Caco-2 (cell line): ENCODE results near the gene UBE2D3. TPM values are rescaled to one million over a fixed set of nuclear protein-coding genes. Genes with fewer than 3 reads are reported as not detected.
A peak's percentile ranks its signal among the peaks of the same experiment; 100 is the strongest.

Experiments used
- BruUV-seq: library from RNA; stranded (reverse); fragments of 400-500 nt; replicated peaks from 2 replicates; lab custom pipeline; 2021; lab: Mats Ljungman, UMichigan
- CTCF ChIA-PET: fragments of 300-600 bp; sonication (Branson Sonifier 250); formaldehyde crosslinking; loops from one replicate; lab custom pipeline; 2022; ENCODE audit warnings: antibody characterized with exemption; lab: Charles Lee
- POLR2A ChIA-PET: fragments of 300-600 bp; sonication (Branson Sonifier 250); formaldehyde crosslinking; loops from one replicate; lab custom pipeline; 2022; ENCODE audit warnings: antibody characterized with exemption; lab: Charles Lee
- DNase-seq, 2 experiments: peaks; one replicate each; pipeline versions ENCODE4 v3.0.0 to v3.0.0-alpha.2; 2020 to 2022
- H3K27me3 ChIP-seq: replicated peaks from 2 replicates; pipeline ENCODE4 v1.6.0; 2011; ENCODE audit warnings: low read length; ENCODE audit not compliant: control insufficient read depth, insufficient read depth
- H3K36me3 ChIP-seq: 2 replicates; pipeline ENCODE4 v1.5.1; 2011; ENCODE audit warnings: low read length; ENCODE audit not compliant: control insufficient read depth, insufficient read depth
- H3K4me1 ChIP-seq: fragments of 250-450 bp; sonication (Bioruptor Pico); 2 replicates; pipeline ENCODE4 v1.5.1; 2020; ENCODE audit warnings: mild to moderate bottlenecking
- H3K4me3 ChIP-seq: 2 replicates; pipeline ENCODE4 v1.5.1; 2011; ENCODE audit warnings: low read depth, mild to moderate bottlenecking, control low read depth, low read length
- H3K9me3 ChIP-seq: fragments of 250-450 bp; sonication (Bioruptor Pico); 2 replicates; pipeline ENCODE4 v1.5.1; 2020; ENCODE audit warnings: mild to moderate bottlenecking, moderate library complexity
- H3K27ac Mint-ChIP-seq: one replicate; pipeline ENCODE4 v1.8.0; 2022; ENCODE audit warnings: mixed read lengths; ENCODE audit not compliant: unreplicated experiment
- H3K27me3 Mint-ChIP-seq: one replicate; pipeline ENCODE4 v1.8.0; 2022; ENCODE audit warnings: mixed read lengths; ENCODE audit not compliant: insufficient read depth, unreplicated experiment
- H3K36me3 Mint-ChIP-seq: one replicate; pipeline ENCODE4 v1.8.0; 2022; ENCODE audit warnings: mild to moderate bottlenecking, mixed read lengths; ENCODE audit not compliant: insufficient read depth, unreplicated experiment
- H3K4me1 Mint-ChIP-seq: one replicate; pipeline ENCODE4 v1.8.0; 2022; ENCODE audit warnings: low read depth, mixed read lengths; ENCODE audit not compliant: unreplicated experiment
- H3K4me3 Mint-ChIP-seq: one replicate; pipeline ENCODE4 v1.8.0; 2022; ENCODE audit warnings: mild to moderate bottlenecking, moderate library complexity, mixed read lengths; ENCODE audit not compliant: unreplicated experiment
- H3K9me3 Mint-ChIP-seq: one replicate; pipeline ENCODE4 v1.8.0; 2022; ENCODE audit warnings: mixed read lengths; ENCODE audit not compliant: unreplicated experiment
- CTCF ChIP-seq, 2 experiments: fragments of 200-600 bp in 1 of 2; IDR thresholded peaks; 1 replicate in 1 of 2; 2 replicates in 1 of 2; pipeline versions ENCODE4 v1.5.1 to v1.8.0; 2011 to 2022; ENCODE audit warnings: antibody characterized with exemption in 1 of 2, control low read depth in 1 of 2, inconsistent platforms in 1 of 2, low read depth in 1 of 2, low read length in 1 of 2, mild to moderate bottlenecking in 1 of 2, moderate library complexity in 1 of 2; ENCODE audit not compliant: insufficient read depth in 1 of 2, severe bottlenecking in 1 of 2, unreplicated experiment in 1 of 2
- intact Hi-C: fragments of 100-400 bp; cut with micrococcal nuclease; formaldehyde crosslinking; loops from one replicate; pipeline ENCODE4 v1.10.0; 2022; ENCODE audit not compliant: unreplicated experiment
- total RNA-seq: library from RNA; stranded (reverse); gene quantifications from 2 replicates; pipeline ENCODE4 v1.2.3, GENCODE V29; 2022

UBE2D3 gene
- total RNA-seq, 1 experiment from 2014 or later: 305 TPM

- peaks cover 7% of the 10 kb centered on the region for H3K4me1 ChIP-seq
- H3K9me3 Mint-ChIP-seq: no peaks in the 10 kb centered on the region
- peaks cover 6% of the 10 kb centered on the region for H3K36me3 Mint-ChIP-seq
- H3K27me3 Mint-ChIP-seq: no peaks in the 10 kb centered on the region
- H3K4me3 ChIP-seq: peak within 1 kb of the TSS; percentile 83
- ChIA-PET CTCF (interaction anchor here (1.8 kb wide), 1 partner anchor 140 kb away, joined by 6 read pairs; no protein-coding TSS in a partner anchor), POLR2A (interaction anchor here (0.6 to 1.5 kb wide), 5 partner anchors 20 to 140 kb away, joined by 3 to 19 read pairs (median 3); partner anchors contain the start of genes CISD2 and UBE2D3)
- peak; percentile 82 for DNase-seq
- H3K36me3 ChIP-seq: no peaks in the 10 kb centered on the region
- no peaks in the 10 kb centered on the region; the same call in 1 of the 2 replicates for H3K9me3 ChIP-seq
- H3K4me1 Mint-ChIP-seq: peaks cover 19% of the 10 kb centered on the region
- intact Hi-C loops: loop anchor here (1.0 to 5.0 kb wide), 7 partner anchors 28 to 247 kb away; no protein-coding TSS in a partner anchor
- H3K27ac Mint-ChIP-seq: peak within 1 kb of the TSS; percentile 76
- peak within 1 kb of the TSS; percentile 80 for H3K4me3 Mint-ChIP-seq
- no TSS peak for BruUV-seq
- no peaks in the 10 kb centered on the region for H3K27me3 ChIP-seq
- no peak for TF ChIP-seq CTCF (IDR thresholded peaks at IDR 0.05; ENCODE audit: insufficient read depth in 1 of 2, low read depth in 1 of 2, low read length in 1 of 2, severe bottlenecking in 1 of 2, unreplicated experiment in 1 of 2)
These were observed 66.6 kb downstream of the UBE2D3 start, which contains the start of gene MANBA for GRCh38 chr4:102760645-102761295. Gene MANBA (minus strand): TSS chr4:102760968. CDS start chr4:102760894, 74 bp downstream.

GRCh38 chr4:102759831-102760644, 67.3 kb downstream of the UBE2D3 start:
- ChIA-PET POLR2A (interaction anchor here (0.8 to 1.5 kb wide), 3 partner anchors 21 to 109 kb away, joined by 3 to 19 read pairs (median 6); partner anchors contain the start of genes CISD2 and UBE2D3), CTCF (interaction anchor here (1.8 kb wide), 1 partner anchor 139 kb away, joined by 6 read pairs; no protein-coding TSS in a partner anchor)
- intact Hi-C loops: loop anchor here (2.0 to 5.0 kb wide), 5 partner anchors 29 to 247 kb away; no protein-coding TSS in a partner anchor
- Histone ChIP-seq H3K9me3 (no peaks in the 10 kb centered on the region; the same call in 1 of the 2 replicates), H3K4me3 (peak overlapping the region; percentile 83), H3K36me3 (no peaks in the 10 kb centered on the region), H3K4me1 (peaks cover 7% of the 10 kb centered on the region), H3K27me3 (no peaks in the 10 kb centered on the region)
- Mint-ChIP-seq H3K4me3 (peak overlapping the region; percentile 80), H3K27ac (peak overlapping the region; percentile 76), H3K27me3 (no peaks in the 10 kb centered on the region), H3K36me3 (peaks cover 6% of the 10 kb centered on the region), H3K9me3 (no peaks in the 10 kb centered on the region), H3K4me1 (peaks cover 19% of the 10 kb centered on the region)
- BruUV-seq: TSS peak; percentile 44
- TF ChIP-seq CTCF (IDR thresholded peaks at IDR 0.05; ENCODE audit: insufficient read depth in 1 of 2, low read depth in 1 of 2, low read length in 1 of 2, severe bottlenecking in 1 of 2, unreplicated experiment in 1 of 2): no peak
- peak in 1 of 2 experiments; percentile 16 for DNase-seq
